H9 (cell line): ENCODE data around the gene NAE1. TPM values are rescaled to one million over a fixed set of nuclear protein-coding genes. Genes with fewer than 3 reads are reported as not detected.

Experiments
- DNase-seq: peaks from one replicate; pipeline ENCODE4 v3.0.0-alpha.2; 2017
- H2AFZ ChIP-seq: one replicate; pipeline ENCODE4 v1.6.1; 2013; ENCODE audit warnings: mild to moderate bottlenecking, low read length, control low read depth, moderate library complexity
- H2AK5ac ChIP-seq: 2 replicates; pipeline ENCODE4 v1.6.1; 2013; ENCODE audit warnings: low read length, control low read depth, mixed read lengths; ENCODE audit not compliant: insufficient read length
- H2BK120ac ChIP-seq: one replicate; pipeline ENCODE4 v1.6.1; 2013; ENCODE audit warnings: low read depth, mild to moderate bottlenecking, low read length, control low read depth, inconsistent platforms; ENCODE audit not compliant: poor library complexity, severe bottlenecking
- H2BK12ac ChIP-seq: 2 replicates; pipeline ENCODE4 v1.6.1; 2013; ENCODE audit warnings: low read length, control low read depth, mixed read lengths, low read depth; ENCODE audit not compliant: insufficient read length
- H2BK15ac ChIP-seq: 2 replicates; pipeline ENCODE4 v1.6.1; 2013; ENCODE audit warnings: low read depth, low read length, control low read depth
- H2BK20ac ChIP-seq: one replicate; pipeline ENCODE4 v1.6.1; 2013; ENCODE audit warnings: low read depth, mild to moderate bottlenecking, low read length, control low read depth, inconsistent platforms; ENCODE audit not compliant: poor library complexity, severe bottlenecking
- H2BK5ac ChIP-seq: 2 replicates; pipeline ENCODE4 v1.6.1; 2013; ENCODE audit warnings: low read length, control low read depth, mixed read lengths; ENCODE audit not compliant: insufficient read length
- H3K14ac ChIP-seq: 2 replicates; pipeline ENCODE4 v1.6.1; 2013; ENCODE audit warnings: low read length, control low read depth; ENCODE audit not compliant: insufficient read depth
- H3K18ac ChIP-seq: 2 replicates; pipeline ENCODE4 v1.6.1; 2013; ENCODE audit warnings: low read depth, mild to moderate bottlenecking, mixed read lengths, low read length, control low read depth; ENCODE audit not compliant: insufficient read length
- H3K23ac ChIP-seq: 2 replicates; pipeline ENCODE4 v1.6.1; 2013; ENCODE audit warnings: low read length, control low read depth, mixed read lengths, low read depth; ENCODE audit not compliant: insufficient read length
- H3K23me2 ChIP-seq: 2 replicates; pipeline ENCODE4 v1.6.1; 2013; ENCODE audit warnings: low read depth, mild to moderate bottlenecking, mixed read lengths, low read length, control low read depth; ENCODE audit not compliant: insufficient read length, poor library complexity, severe bottlenecking
- H3K27ac ChIP-seq: 2 replicates; pipeline ENCODE4 v1.5.1; 2013; ENCODE audit warnings: low read length, control low read depth, mixed read lengths, low read depth; ENCODE audit not compliant: insufficient read length
- H3K27me3 ChIP-seq: 2 replicates; pipeline ENCODE4 v1.6.1; 2013; ENCODE audit warnings: low read length, control low read depth, inconsistent platforms; ENCODE audit not compliant: insufficient read depth
- H3K4ac ChIP-seq: 2 replicates; pipeline ENCODE4 v1.6.1; 2013; ENCODE audit warnings: low read depth, mild to moderate bottlenecking, control low read depth, inconsistent platforms, low read length, moderate library complexity
- H3K4me1 ChIP-seq: 2 replicates; pipeline ENCODE4 v1.6.1; 2013; ENCODE audit warnings: low read length, control low read depth, inconsistent platforms; ENCODE audit not compliant: insufficient read depth
- H3K4me2 ChIP-seq: 2 replicates; pipeline ENCODE4 v1.6.1; 2013; ENCODE audit warnings: low read length, control low read depth, mixed read lengths; ENCODE audit not compliant: insufficient read length, insufficient read depth
- H3K56ac ChIP-seq: 2 replicates; pipeline ENCODE4 v1.6.1; 2013; ENCODE audit warnings: low read depth, mild to moderate bottlenecking, mixed read lengths, low read length, control low read depth; ENCODE audit not compliant: insufficient read length
- H3K79me1 ChIP-seq: 2 replicates; pipeline ENCODE4 v1.6.1; 2013; ENCODE audit warnings: low read depth, mild to moderate bottlenecking, moderate library complexity, low read length, control low read depth, inconsistent platforms; ENCODE audit not compliant: insufficient read depth, poor library complexity, severe bottlenecking
- H3K79me2 ChIP-seq: 2 replicates; pipeline ENCODE4 v1.6.1; 2013; ENCODE audit warnings: low read length, control low read depth, inconsistent platforms; ENCODE audit not compliant: insufficient read depth
- H3K9ac ChIP-seq: 2 replicates; pipeline ENCODE4 v1.6.1; 2013; ENCODE audit warnings: low read length, control low read depth, mixed read lengths; ENCODE audit not compliant: insufficient read length; ENCODE audit errors: extremely low read depth
- H3K9me3 ChIP-seq: one replicate; pipeline ENCODE4 v1.6.1; 2013; ENCODE audit warnings: low read depth, low read length, inconsistent platforms; ENCODE audit not compliant: control insufficient read depth
- H3T11ph ChIP-seq: one replicate; pipeline ENCODE4 v1.6.1; 2013; ENCODE audit warnings: mild to moderate bottlenecking, low read length, control low read depth, inconsistent platforms
- H4K20me1 ChIP-seq: one replicate; pipeline ENCODE4 v1.6.1; 2013; ENCODE audit not compliant: control insufficient read depth, insufficient read length, insufficient read depth
- H4K5ac ChIP-seq: 2 replicates; pipeline ENCODE4 v1.6.1; 2013; ENCODE audit warnings: low read depth, mild to moderate bottlenecking, mixed read lengths, low read length, control low read depth; ENCODE audit not compliant: insufficient read length
- H4K8ac ChIP-seq: replicated peaks from 2 replicates; pipeline ENCODE4 v1.6.1; 2013; ENCODE audit warnings: low read length, control low read depth, mixed read lengths, low read depth; ENCODE audit not compliant: insufficient read length
- H4K91ac ChIP-seq: 2 replicates; pipeline ENCODE4 v1.6.1; 2013; ENCODE audit warnings: low read depth, mild to moderate bottlenecking, moderate library complexity, mixed read lengths, low read length, control low read depth; ENCODE audit not compliant: insufficient read length
- H3K27ac Mint-ChIP-seq, 3 experiments: 2 replicates in 2 of 3; 3 replicates in 1 of 3; pipeline ENCODE4 v1.8.0; 2020 to 2021; ENCODE audit warnings: mixed read lengths in 3 of 3, mild to moderate bottlenecking in 1 of 3, moderate library complexity in 1 of 3
- H3K27me3 Mint-ChIP-seq: 2 replicates; pipeline ENCODE4 v1.8.0; 2021; ENCODE audit warnings: low read depth, mild to moderate bottlenecking, moderate library complexity, mixed read lengths
- H3K36me3 Mint-ChIP-seq, 3 experiments: 2 replicates in 2 of 3; 3 replicates in 1 of 3; pipeline ENCODE4 v1.8.0; 2020 to 2021; ENCODE audit warnings: low read depth in 3 of 3, mixed read lengths in 3 of 3; ENCODE audit not compliant: insufficient read depth in 1 of 3
- H3K4me1 Mint-ChIP-seq, 2 experiments: 2 replicates each; pipeline ENCODE4 v1.8.0; 2020; ENCODE audit warnings: mixed read lengths in 2 of 2
- H3K4me3 Mint-ChIP-seq, 2 experiments: 2 replicates in 1 of 2; 3 replicates in 1 of 2; pipeline ENCODE4 v1.8.0; 2020 to 2021; ENCODE audit warnings: mild to moderate bottlenecking in 2 of 2, mixed read lengths in 2 of 2, moderate library complexity in 1 of 2
- H3K9me3 Mint-ChIP-seq, 2 experiments: 2 replicates in 1 of 2; 3 replicates in 1 of 2; pipeline ENCODE4 v1.8.0; 2020; ENCODE audit warnings: mild to moderate bottlenecking in 2 of 2, mixed read lengths in 2 of 2, moderate library complexity in 1 of 2
- CTCF ChIP-seq: fragments of 200-600 bp; sonication (generic); conservative IDR thresholded peaks from 3 replicates; pipeline ENCODE4 v1.8.0; 2021; ENCODE audit warnings: antibody characterized with exemption, mild to moderate bottlenecking
- WGBS: extraction: QIAGEN DNeasy Blood & Tissue Kit; methylation state at CpG from one replicate; pipeline ENCODE4 v1.1.7; 2013; ENCODE audit warnings: missing lambda C conversion rate, low lambda C conversion rate, mixed read lengths; ENCODE audit not compliant: insufficient read length; ENCODE audit errors: extremely low coverage; 5-methylcytosine and 5-hydroxymethylcytosine counted together
- total RNA-seq: library from RNA; stranded (reverse); gene quantifications from 2 replicates; pipeline ENCODE4 v1.2.1, GENCODE V29; 2021

NAE1 gene
- total RNA-seq, 1 experiment from 2014 or later, result 144 TPM

GRCh38 chr16:66874079-66874775 is 43.5 kb upstream of the NAE1 start:
- peaks cover 5% of the 10 kb centered on the region for H3K27me3 Mint-ChIP-seq

More at GRCh38 chr16:66874079-66874775, 43.5 kb upstream of the NAE1 start:
- Histone ChIP-seq H3K18ac (no peak overlapping the region), H3K9me3 (no peaks in the 10 kb centered on the region), H4K20me1 (no peaks in the 10 kb centered on the region), H2BK20ac (no peak overlapping the region), H3K14ac (no peak overlapping the region), H3K79me1 (no peaks in the 10 kb centered on the region), H4K5ac (no peak overlapping the region), H3K56ac (no peak overlapping the region), H3K27me3 (no peaks in the 10 kb centered on the region), H3K4me2 (no peak overlapping the region), H2BK15ac (no peak overlapping the region), H2BK12ac (no peak overlapping the region), H3K4me1 (no peaks in the 10 kb centered on the region; the same call in 1 of the 2 replicates), H4K8ac (no peak overlapping the region), H3K79me2 (no peaks in the 10 kb centered on the region), H3T11ph (no peak overlapping the region), H3K23ac (no peak overlapping the region), H3K9ac (no peak overlapping the region), H3K27ac (no peak overlapping the region), H2BK120ac (no peak overlapping the region), H2AFZ (no peak overlapping the region), H4K91ac (no peak overlapping the region), H3K23me2 (no peaks in the 10 kb centered on the region), H3K4ac (no peak overlapping the region), H2BK5ac (no peak overlapping the region), H2AK5ac (no peak overlapping the region)
- DNase-seq, result no peak
- peaks cover 12% of the 10 kb centered on the region in 2 experiments for H3K4me1 Mint-ChIP-seq
- no peak for TF ChIP-seq CTCF
- peak overlapping the region in 1 of 2 experiments; percentile 38; a peak in 3 of 5 replicates for H3K4me3 Mint-ChIP-seq
- WGBS, result no CpG with 5 or more reads among the region's 1 CpG
- no peaks in the 10 kb centered on the region for H3K36me3 Mint-ChIP-seq
- no peaks in the 10 kb centered on the region; a peak in 1 of 5 replicates for H3K9me3 Mint-ChIP-seq
- peak overlapping the region in 1 of 3 experiments; percentile 33; a peak in 1 of 7 replicates for H3K27ac Mint-ChIP-seq
